HG03196 (cell line): ENCODE measurements around the gene GAS7.

ENCODE experiments used
- ATAC-seq: cut with Tn5 transposase; IDR thresholded peaks from one replicate; pipeline ENCODE4 v1.9.1; 2021; ENCODE audit not compliant: unreplicated experiment

GAS7 gene

GRCh38 chr17:10053782-10054540 is 144.4 kb downstream of the GAS7 start:
- ATAC-seq = no peak

GRCh38 chr17:10052106-10052813 is 146.1 kb downstream of the GAS7 start:
- peak; percentile 54 for ATAC-seq

GRCh38 chr17:10051112-10051511 is 147.3 kb downstream of the GAS7 start:
- no peak for ATAC-seq

GRCh38 chr17:10050597-10051101 is 147.8 kb downstream of the GAS7 start:
- peak; percentile 37 for ATAC-seq

GRCh38 chr17:10048629-10049350 is 149.6 kb downstream of the GAS7 start:
- ATAC-seq = no peak

- ATAC-seq = peak; percentile 43
Observed at GRCh38 chr17:10046786-10047785, 151.3 kb downstream of the GAS7 start.

GRCh38 chr17:10045871-10046658 is 152.3 kb downstream of the GAS7 start:
- no peak for ATAC-seq

GRCh38 chr17:10042589-10043244 is 155.7 kb downstream of the GAS7 start:
- no peak for ATAC-seq

GRCh38 chr17:10041916-10042588 is 156.4 kb downstream of the GAS7 start:
- ATAC-seq = peak; percentile 37

- ATAC-seq = peak; percentile 17
Observed at GRCh38 chr17:10041287-10041612, 157.2 kb downstream of the GAS7 start.

GRCh38 chr17:10036511-10037061 is 161.8 kb downstream of the GAS7 start:
- ATAC-seq = no peak

GRCh38 chr17:10035885-10036284 is 162.5 kb downstream of the GAS7 start:
- ATAC-seq = no peak

GRCh38 chr17:10034719-10035475 is 163.5 kb downstream of the GAS7 start:
- ATAC-seq = no peak

GRCh38 chr17:10033959-10034358 is 164.4 kb downstream of the GAS7 start:
- no peak for ATAC-seq

- no peak for ATAC-seq
Observed at GRCh38 chr17:10033449-10033848, 165.0 kb downstream of the GAS7 start.

GRCh38 chr17:10032118-10032852 is 166.1 kb downstream of the GAS7 start:
- no peak for ATAC-seq

GRCh38 chr17:10031606-10032005 is 166.8 kb downstream of the GAS7 start:
- no peak for ATAC-seq
